Gastroesophageal sphincter (tissue), 3 donors: Measurements from ENCODE around the gene SPAG16.

Source experiments
- CTCF ChIP-seq, 4 experiments: fragments of 200-600 bp in 2 of 4; fragments of 450-650 bp in 2 of 4; sonication (generic) in 1 of 4; IDR thresholded peaks; one replicate each; pipeline ENCODE4 v1.5.1; 2017 to 2019; ENCODE audit warnings: antibody characterized with exemption in 4 of 4, mild to moderate bottlenecking in 2 of 4, moderate library complexity in 2 of 4
- EP300 ChIP-seq: sonication (generic); formaldehyde crosslinking; IDR thresholded peaks from one replicate; pipeline ENCODE4 v1.6.1; 2017; ENCODE audit warnings: antibody characterized with exemption, mild to moderate bottlenecking
- POLR2A ChIP-seq, 2 donors: fragments of 450-650 bp; IDR thresholded peaks; one replicate each; pipeline ENCODE4 v1.6.1; 2017; ENCODE audit warnings: antibody characterized with exemption in 2 of 2, mild to moderate bottlenecking in 2 of 2, moderate library complexity in 1 of 2
- POLR2AphosphoS5 ChIP-seq: sonication (generic); formaldehyde crosslinking; IDR thresholded peaks from one replicate; pipeline ENCODE4 v1.6.1; 2017; ENCODE audit warnings: antibody characterized with exemption

- TF ChIP-seq CTCF (IDR thresholded peaks at IDR 0.05) (no peak), POLR2A (IDR thresholded peaks at IDR 0.05) (no peak), POLR2AphosphoS5 (no peak), EP300 (no peak)
Measured at GRCh38 chr2:213336253-213336770, 52.0 kb downstream of the SPAG16 start.
